GM23248 (cell line): ENCODE results near the gene ZBED4.

Experiments used
- EZH2 ChIP-seq: fragments of 200-600 bp; sonication (generic); IDR thresholded peaks from 2 replicates; pipeline ENCODE4 v1.6.1; 2018; ENCODE audit warnings: antibody characterized with exemption, mild to moderate bottlenecking; ENCODE audit not compliant: insufficient read depth, poor library complexity, severe bottlenecking
- EZH2phosphoT487 ChIP-seq: fragments of 200-600 bp; sonication (generic); IDR thresholded peaks from 2 replicates; pipeline ENCODE4 v1.6.1; 2018; ENCODE audit warnings: antibody characterized with exemption, moderate library complexity, mild to moderate bottlenecking, low read depth; ENCODE audit not compliant: insufficient read depth

- TF ChIP-seq EZH2 (no peak), EZH2phosphoT487 (no peak)
Observed at GRCh38 chr22:49925525-49926128, 72.0 kb downstream of the ZBED4 start.
